HG03378 (cell line): ENCODE data around the gene MAT1A.
"Not testable (repeated sequence)": the region's sequence is repeated elsewhere in the genome, so short reads cannot be mapped to it uniquely, and the experiment has no call there.

Source experiments
- ATAC-seq: cut with Tn5 transposase; IDR thresholded peaks from one replicate; pipeline ENCODE4 v1.9.1; 2021; ENCODE audit warnings: mild to moderate bottlenecking, moderate library complexity; ENCODE audit not compliant: unreplicated experiment

MAT1A gene

GRCh38 chr10:80265740-80266512 lies 23.5 kb downstream of the MAT1A start:
- no peak for ATAC-seq

DNA sequence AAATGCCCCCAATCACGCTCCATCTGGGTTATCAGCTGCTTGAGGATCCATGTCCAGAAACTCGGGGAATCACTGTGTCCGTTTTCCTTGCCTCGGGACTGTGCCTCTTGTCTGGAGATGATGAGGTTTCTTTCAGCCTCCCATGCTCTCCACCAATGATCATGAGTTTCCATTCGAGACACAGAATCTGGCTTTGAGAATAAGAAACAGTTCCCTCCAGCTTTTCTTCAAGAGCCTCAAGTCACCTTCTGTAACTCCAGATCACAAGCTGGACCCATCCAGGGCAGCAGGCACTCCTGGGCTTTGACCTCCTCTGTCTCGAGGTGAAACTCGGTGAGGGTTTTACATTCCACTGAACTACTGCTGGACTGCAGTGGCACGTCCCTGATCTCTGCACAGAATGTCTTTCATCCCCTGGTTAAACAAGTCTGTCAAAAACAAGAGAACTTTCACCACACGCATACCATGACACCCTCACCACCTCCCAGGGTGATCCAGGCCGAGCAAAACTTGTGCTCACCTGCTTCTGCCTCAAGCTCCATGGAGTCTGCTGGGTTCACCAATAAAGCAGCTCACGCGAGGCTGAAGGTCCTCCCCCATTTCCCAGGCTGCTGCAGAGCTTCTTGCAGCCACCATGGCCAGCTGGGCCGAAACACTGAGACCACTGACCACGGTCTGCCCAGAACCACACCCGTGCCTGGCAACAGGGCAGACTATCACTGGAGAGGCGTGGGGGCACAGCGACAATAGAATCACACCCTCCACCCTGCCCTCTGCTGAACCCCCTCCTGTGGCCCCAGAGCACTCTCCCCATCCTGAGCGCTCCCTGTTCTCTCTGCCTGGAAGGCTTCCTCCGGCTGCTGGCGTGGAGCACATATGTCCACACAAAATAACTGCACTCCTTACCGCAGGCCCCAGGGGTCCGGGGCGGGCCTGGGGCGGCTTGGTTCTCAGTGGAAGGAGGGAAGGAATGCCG lies 25.1 kb downstream of the MAT1A start:
- no peak for ATAC-seq

DNA sequence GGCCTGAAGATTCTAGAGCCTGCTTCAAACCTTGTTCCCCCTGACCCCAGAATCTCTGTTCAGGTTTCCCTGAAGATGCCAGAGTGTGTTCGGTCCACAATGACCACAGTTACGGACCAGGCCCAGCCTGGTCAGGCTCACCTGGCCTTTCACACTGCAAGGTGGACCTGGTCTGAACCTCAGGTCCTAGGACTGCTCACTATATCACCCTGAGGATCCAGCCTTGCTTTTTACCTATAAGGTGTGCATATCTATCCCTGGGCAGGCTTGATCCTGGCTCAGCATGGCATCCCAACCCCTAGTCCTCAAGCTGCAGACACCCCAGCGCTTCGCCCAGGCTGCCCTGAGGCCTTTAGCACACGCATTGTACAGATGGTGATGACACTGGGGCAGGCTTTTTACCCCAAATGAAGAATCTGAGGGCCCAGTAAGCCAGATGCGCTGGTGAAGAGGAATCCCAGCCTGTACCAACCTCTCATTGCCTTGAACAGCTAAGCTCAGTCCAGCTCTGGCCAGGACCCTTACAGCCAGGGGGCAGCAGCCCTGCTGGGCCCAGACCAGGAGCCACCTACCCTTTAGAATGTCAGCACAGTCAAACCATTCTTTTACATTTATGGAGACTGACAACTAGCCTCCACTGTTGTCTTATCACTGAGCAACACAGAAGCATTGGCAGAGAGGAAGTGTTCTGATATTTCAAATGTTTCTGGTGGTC lies 28.0 kb downstream of the MAT1A start:
- ATAC-seq, result no peak

GRCh38 chr10:80260295-80261243 lies 28.9 kb downstream of the MAT1A start:
- no peak for ATAC-seq

DNA sequence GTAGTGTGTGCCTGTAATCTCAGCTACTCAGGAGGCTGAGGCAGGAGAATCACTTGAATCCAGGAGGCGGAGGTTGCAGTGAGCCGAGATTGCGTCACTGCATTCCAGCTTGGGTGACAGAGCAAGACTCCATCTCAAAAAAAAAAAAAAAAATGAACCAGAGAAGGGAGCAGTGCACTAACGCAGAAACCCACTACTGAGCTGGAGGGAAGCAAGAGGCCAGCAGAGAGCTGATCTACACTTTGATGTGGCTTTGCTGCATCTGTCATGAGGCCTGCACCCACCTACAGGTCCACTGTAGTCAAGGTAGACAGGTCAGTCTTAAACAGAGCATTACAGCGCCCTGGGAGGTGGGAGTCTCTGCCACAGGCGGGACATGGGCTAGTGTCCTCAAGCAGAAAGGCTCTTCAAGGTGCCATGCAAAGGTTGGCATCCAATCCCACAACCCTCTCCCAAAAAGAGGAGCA lies 30.0 kb downstream of the MAT1A start:
- no peak for ATAC-seq

GRCh38 chr10:80256798-80257197 lies 32.7 kb downstream of the MAT1A start:
- peak; percentile 29 for ATAC-seq

DNA sequence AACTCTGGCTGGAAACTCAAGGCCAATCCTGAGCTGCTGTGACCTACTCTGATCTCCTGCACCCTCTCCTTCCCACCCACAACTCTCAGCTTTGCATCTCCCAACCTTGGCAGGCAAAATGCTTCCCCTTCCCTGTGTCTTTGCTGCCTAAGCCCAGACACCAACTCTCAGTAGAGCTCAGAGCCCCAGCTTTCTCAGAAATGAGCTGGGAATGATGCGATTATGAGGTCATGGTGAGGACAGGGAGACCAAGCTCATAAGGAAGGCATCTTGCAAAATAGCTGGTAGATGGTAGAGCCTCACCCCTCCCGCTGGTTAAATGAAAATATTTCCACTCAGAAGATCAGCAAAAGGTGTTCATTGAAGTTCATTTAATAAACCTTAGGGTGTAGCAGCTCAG lies 34.7 kb downstream of the MAT1A start:
- ATAC-seq, result not testable (repeated sequence)

DNA sequence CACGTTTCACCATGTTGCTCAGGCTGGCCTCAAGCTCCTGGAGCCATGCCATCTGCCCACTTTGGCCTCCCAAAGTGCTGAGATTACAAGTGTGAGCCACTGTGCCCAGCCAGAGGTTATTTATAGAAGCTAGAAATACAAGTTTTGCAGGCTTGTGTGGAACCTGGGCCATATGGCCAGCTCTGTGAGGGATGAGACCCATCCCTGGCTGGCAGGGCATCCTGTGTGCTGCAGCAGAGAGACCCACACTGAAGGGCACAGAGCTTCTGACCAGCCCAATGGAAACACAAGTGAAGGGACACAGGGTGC lies 35.5 kb downstream of the MAT1A start:
- ATAC-seq, result peak; percentile 28

DNA sequence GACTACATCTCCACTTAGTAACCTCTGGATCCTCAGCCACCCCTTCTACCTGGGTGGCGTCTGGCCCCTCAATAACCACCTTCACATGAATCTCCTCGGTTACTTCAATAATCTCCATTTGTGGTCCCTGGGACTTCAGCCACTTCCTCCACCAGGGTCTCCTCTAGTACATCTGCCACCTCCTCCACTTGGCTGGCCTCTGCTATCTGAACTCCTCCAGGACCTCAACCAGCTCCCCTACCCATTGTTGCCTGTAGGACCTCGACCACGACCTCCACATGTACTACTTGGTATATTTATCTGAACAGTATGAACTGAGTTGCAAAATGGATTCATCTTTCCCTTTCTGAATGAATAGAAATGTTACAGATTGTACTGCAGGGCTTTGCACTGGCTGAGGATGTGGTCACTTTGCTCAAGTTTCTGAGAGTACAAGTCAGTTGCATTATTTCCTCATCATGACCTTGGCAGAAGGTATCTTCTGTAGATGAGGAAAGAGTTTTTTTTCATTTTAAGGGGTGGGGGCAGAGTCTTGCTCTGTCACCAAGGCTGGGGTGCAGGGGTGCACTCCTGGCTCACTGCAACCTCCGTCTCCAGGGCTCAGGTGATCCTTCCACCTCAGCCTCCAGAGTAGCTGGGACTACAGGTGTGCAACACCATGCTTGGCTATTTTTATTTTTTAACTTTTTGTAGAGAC lies 36.0 kb downstream of the MAT1A start:
- peak; percentile 85 for ATAC-seq

- no peak for ATAC-seq
Observed at GRCh38 chr10:80252296-80252887, 37.1 kb downstream of the MAT1A start.

DNA sequence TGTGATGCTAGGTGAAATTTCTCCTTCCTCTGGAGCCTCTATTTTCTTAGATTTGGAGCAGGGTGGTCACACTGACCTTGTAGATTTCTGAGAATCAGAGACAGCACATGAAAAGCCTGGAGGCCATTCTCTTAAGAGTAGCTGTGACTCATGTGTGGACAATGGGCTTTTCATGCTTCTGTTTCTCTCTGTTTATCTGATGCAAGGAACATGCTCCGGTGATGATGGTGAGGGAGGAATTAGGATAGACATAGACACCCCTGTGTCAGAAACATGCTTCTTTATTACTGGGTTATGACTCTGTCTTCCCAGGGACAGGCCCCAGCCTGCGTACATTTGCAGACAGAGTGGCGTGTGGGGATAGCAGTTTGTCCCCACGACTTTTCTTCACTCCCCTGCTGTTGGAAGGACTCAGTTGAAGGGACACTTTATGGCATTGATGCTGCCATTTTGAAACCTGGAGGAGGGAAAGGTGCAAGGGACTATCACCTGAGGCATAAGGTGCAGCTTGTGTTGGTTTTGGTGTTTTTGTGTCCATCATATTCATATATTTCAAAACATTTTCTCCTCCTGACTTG lies 37.7 kb downstream of the MAT1A start:
- not testable (repeated sequence) for ATAC-seq

- ATAC-seq, result not testable (repeated sequence)
Observed at GRCh38 chr10:80250399-80250798, 39.1 kb downstream of the MAT1A start.

GRCh38 chr10:80249906-80250305 lies 39.6 kb downstream of the MAT1A start:
- not testable (repeated sequence) for ATAC-seq

DNA sequence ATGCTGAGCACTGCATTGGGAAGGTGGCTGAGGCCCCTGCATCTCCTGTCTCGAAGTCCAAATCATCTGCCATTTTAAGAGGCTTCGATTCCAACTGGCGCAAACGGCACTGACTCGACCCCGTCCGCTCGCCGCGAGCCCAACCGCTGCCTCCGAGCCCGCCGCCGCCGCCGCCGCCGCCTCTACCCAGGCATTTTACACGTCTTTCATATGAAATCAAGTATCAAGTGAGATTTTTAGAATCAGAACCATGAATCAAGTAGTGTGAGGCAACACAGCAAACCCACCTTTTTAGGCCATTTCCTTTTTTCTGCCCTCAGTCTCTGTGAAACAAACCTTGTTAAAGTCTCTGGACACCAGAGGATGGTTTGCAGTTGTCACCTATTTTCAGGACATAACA lies 41.8 kb downstream of the MAT1A start:
- not testable (repeated sequence) for ATAC-seq

DNA sequence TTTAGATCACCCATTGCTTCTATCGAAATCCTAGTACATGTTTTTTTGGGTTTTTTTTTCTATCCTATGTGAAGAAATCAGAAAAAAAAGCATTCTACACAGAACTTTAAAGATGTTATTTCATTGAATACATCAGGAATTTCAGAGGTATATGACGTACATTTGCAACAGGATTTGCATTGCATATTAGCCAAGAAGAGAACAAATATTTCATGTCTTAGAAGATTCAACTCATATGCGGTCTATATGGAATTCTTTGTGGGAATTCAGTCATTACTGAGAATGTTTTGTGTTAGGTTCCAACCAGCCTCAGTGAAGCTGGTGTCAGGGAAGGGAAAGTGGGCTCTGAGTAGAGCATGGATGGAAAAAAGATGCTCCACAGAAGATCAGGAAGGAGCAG lies 45.1 kb downstream of the MAT1A start:
- ATAC-seq, result not testable (repeated sequence)

- not testable (repeated sequence) for ATAC-seq
Observed at GRCh38 chr10:80242341-80242740, 47.1 kb downstream of the MAT1A start.

GRCh38 chr10:80236457-80236856 lies 53.0 kb downstream of the MAT1A start:
- not testable (repeated sequence) for ATAC-seq

GRCh38 chr10:80234331-80235235 lies 54.9 kb downstream of the MAT1A start:
- ATAC-seq, result peak; percentile 100
